ENCODE measurements around the gene AMN.

AMN gene

GRCh38 chr14:102979406-102979805 lies 56.9 kb downstream of the AMN start:
- no peak for TF ChIP-seq CTCF (IDR thresholded peaks at IDR 0.05)
- Histone ChIP-seq H3K4me3 (no peak overlapping the region), H3K27ac (no peak overlapping the region)
- DNase-seq (ENCODE audit: low spot score): no peak

DNA sequence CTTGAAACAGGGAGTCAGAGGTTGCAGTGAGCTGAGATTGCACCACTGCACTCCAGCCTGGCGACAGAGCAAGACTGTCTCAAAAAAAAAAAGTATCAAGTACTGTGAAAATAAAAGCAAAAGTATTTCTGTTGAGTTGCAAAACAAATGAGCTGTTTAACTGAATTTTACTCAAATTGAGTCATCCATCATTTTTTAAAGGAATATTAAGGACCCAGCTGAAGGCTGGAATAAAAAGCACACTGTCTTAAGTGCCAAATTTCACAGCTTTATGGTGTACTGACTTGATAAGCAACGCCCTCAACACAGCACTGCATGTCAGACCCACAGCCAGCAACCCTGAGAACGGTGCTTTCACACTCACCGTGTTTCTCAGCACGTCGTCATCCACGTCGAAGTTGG lies 57.9 kb downstream of the AMN start:
- no peak for DNase-seq (ENCODE audit: low spot score)
- TF ChIP-seq CTCF (IDR thresholded peaks at IDR 0.05): no peak
- H3K4me3 ChIP-seq: no peak overlapping the region
- H3K27ac ChIP-seq: no peak overlapping the region
